ENCODE data around the gene MAP1LC3B.

GRCh38 chr16:87383505-87384161 lies 8.5 kb upstream of the MAP1LC3B start, which contains the start of gene FBXO31:
- TF ChIP-seq POLR2AphosphoS5 (IDR thresholded peaks at IDR 0.05; ENCODE audit: low read depth) (no peak), CTCF (IDR thresholded peaks at IDR 0.05; ENCODE audit: insufficient read depth, low read length) (no peak)

All from HL-60 (cell line).